Hepatocyte (in vitro differentiated cells): ENCODE results near the gene CCNB3.

ENCODE experiments used
- CTCF ChIP-seq: fragments of 200-600 bp; sonication (generic); IDR thresholded peaks from 2 replicates; pipeline ENCODE4 v1.5.1; 2016; ENCODE audit warnings: antibody characterized with exemption, mild to moderate bottlenecking; ENCODE audit not compliant: poor library complexity
- EZH2 ChIP-seq: fragments of 200-600 bp; sonication (generic); IDR thresholded peaks from 2 replicates; pipeline ENCODE4 v1.6.1; 2016; ENCODE audit warnings: antibody characterized with exemption, mild to moderate bottlenecking, borderline replicate concordance
- EZH2phosphoT487 ChIP-seq: fragments of 200-600 bp; sonication (generic); IDR thresholded peaks from one replicate; pipeline ENCODE4 v1.6.1; 2018; ENCODE audit warnings: antibody characterized with exemption, mild to moderate bottlenecking, low read depth, moderate library complexity; ENCODE audit not compliant: unreplicated experiment, severe bottlenecking

- TF ChIP-seq EZH2phosphoT487, result no peak
- no peak for TF ChIP-seq CTCF
- TF ChIP-seq EZH2, result no peak
These were observed 76.7 kb downstream of the CCNB3 start for GRCh38 chrX:50281253-50281652.
